Esophagus squamous epithelium (tissue), 5 donors: Measurements from ENCODE around the gene DSC3. TPM values are rescaled to one million over a fixed set of nuclear protein-coding genes. Genes with fewer than 3 reads are reported as not detected.

Experiments
- DNase-seq: peaks from one replicate; lab custom pipeline; 2025; lab: John Stamatoyannopoulos, UW
- H3K27ac ChIP-seq, 4 donors: fragments of 200-600 bp; sonication (generic); one replicate each; pipeline ENCODE4 v1.5.1; 2016 to 2019; ENCODE audit warnings: mild to moderate bottlenecking in 1 of 4
- H3K27me3 ChIP-seq, 4 donors: fragments of 200-600 bp; sonication (generic); 1 replicate in 3 of 4; 2 replicates in 1 of 4; pipeline versions ENCODE4 v1.5.1 to v1.6.0; 2017 to 2021; ENCODE audit warnings: antibody characterized with exemption in 1 of 4
- H3K36me3 ChIP-seq, 3 donors: fragments of 200-600 bp; sonication (generic); one replicate each; pipeline ENCODE4 v1.5.1; 2016 to 2019
- H3K4me1 ChIP-seq, 3 donors: fragments of 200-600 bp; sonication (generic); one replicate each; pipeline ENCODE4 v1.5.1; 2017 to 2019
- H3K4me3 ChIP-seq, 4 donors: fragments of 200-600 bp; sonication (generic); 1 replicate in 3 of 4; 2 replicates in 1 of 4; pipeline ENCODE4 v1.5.1; 2016 to 2019; ENCODE audit warnings: mild to moderate bottlenecking in 2 of 4, moderate library complexity in 1 of 4
- H3K9me3 ChIP-seq, 3 donors: fragments of 200-600 bp; sonication (generic); one replicate each; pipeline ENCODE4 v1.5.1; 2016 to 2019
- CTCF ChIP-seq, 6 experiments: fragments of 450-650 bp in 4 of 6; fragments of 200-600 bp in 2 of 6; sonication (generic) in 2 of 6; IDR thresholded peaks; one replicate each; pipeline ENCODE4 v1.5.1; 2016 to 2019; ENCODE audit warnings: antibody characterized with exemption in 6 of 6, mild to moderate bottlenecking in 4 of 6, moderate library complexity in 4 of 6
- POLR2A ChIP-seq, 4 donors: fragments of 450-650 bp; IDR thresholded peaks; one replicate each; pipeline ENCODE4 v1.6.1; 2017; ENCODE audit warnings: antibody characterized with exemption in 4 of 4, mild to moderate bottlenecking in 4 of 4, moderate library complexity in 3 of 4
- WGBS, 2 donors: methylation state at CpG; one replicate each; pipeline ENCODE4 v1.1.5; 2018; 5-methylcytosine and 5-hydroxymethylcytosine counted together
- intact Hi-C: fragments of 100-400 bp; cut with DNase I; formaldehyde crosslinking; loops from one replicate; pipeline ENCODE4 v1.15.0; 2022
- total RNA-seq, 4 donors: library from RNA; depleted of rRNA; stranded (reverse); fragments of >200 nt; gene quantifications; one replicate each; pipeline ENCODE4 v1.1.0, GENCODE V29; 2016
- donor health status: DM: yes; HTN: yes; CAD: no.

DSC3 gene
- 100 to 1,000 TPM; 210 to 311 (median 279) TPM for total RNA-seq

GRCh38 chr18:31042406-31043181, at the start of gene DSC3:
Gene DSC3 (minus strand): TSS chr18:31042742. CDS start chr18:31042660, 82 bp downstream.
- TF ChIP-seq CTCF (IDR thresholded peaks at IDR 0.05) (peak in 3 of 6 experiments; percentile 15 to 35 (median 19)), POLR2A (IDR thresholded peaks at IDR 0.05) (peak in 2 of 4 donors; percentile 79 to 87)
- Histone ChIP-seq H3K27ac (peak within 1 kb of the TSS; percentile 90 to 93 (median 92)), H3K9me3 (no peaks in the 10 kb centered on the region), H3K27me3 (peaks cover 0 to 52% (median 1%) of the 10 kb centered on the region in 4 donors), H3K4me1 (peaks cover 0 to 70% (median under 1%) of the 10 kb centered on the region in 3 donors), H3K36me3 (no peaks in the 10 kb centered on the region), H3K4me3 (peak within 1 kb of the TSS; percentile 53 to 72 (median 62))
- no peak for DNase-seq
- WGBS, 2 donors, result 1 to 5% methylated on average over 12 to 28 of the region's 73 CpGs
- intact Hi-C loops, result no loop called here

DNA sequence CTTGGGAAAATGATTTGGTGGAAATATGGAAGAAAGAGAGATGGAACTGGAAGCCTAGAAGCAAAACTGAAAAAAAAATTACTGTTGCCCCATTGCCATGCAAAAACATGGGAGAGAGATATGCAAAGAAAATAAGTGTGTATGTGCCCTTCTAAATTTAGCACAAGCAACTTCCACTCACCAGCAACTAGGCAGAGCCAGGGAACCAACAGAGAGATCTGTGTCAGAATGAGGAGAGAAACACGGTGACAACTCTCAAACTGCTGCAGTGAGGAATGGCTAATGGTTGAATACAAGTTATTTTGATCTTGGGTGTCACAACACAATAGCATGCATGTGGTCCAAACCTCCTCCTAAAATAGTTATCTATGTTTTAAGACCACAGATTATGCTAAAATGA, 48.8 kb upstream of the DSC3 start:
- H3K4me1 ChIP-seq, result peaks cover 0 to 9% (median 0%) of the 10 kb centered on the region in 3 donors
- intact Hi-C loops, result no loop called here
- H3K27ac ChIP-seq, result no peak overlapping the region
- no peak for TF ChIP-seq POLR2A (IDR thresholded peaks at IDR 0.05)
- TF ChIP-seq CTCF (IDR thresholded peaks at IDR 0.05), result no peak
- DNase-seq, result no peak
- no peaks in the 10 kb centered on the region for H3K9me3 ChIP-seq
- WGBS, 2 donors, result 79 to 86% methylated on average over 1 of the region's 1 CpG
- no peaks in the 10 kb centered on the region for H3K27me3 ChIP-seq
- no peak overlapping the region for H3K4me3 ChIP-seq
- H3K36me3 ChIP-seq, result peaks cover 0 to 66% (median 0%) of the 10 kb centered on the region in 3 donors

GRCh38 chr18:31088532-31088931, 46.0 kb upstream of the DSC3 start:
- intact Hi-C loops, result no loop called here
- no peak overlapping the region for H3K4me3 ChIP-seq
- WGBS, 2 donors, result 88 to 93% methylated on average over 3 of the region's 3 CpGs
- H3K4me1 ChIP-seq, result no peaks in the 10 kb centered on the region
- H3K36me3 ChIP-seq, result peaks cover 0 to 94% (median 0%) of the 10 kb centered on the region in 3 donors
- no peaks in the 10 kb centered on the region for H3K27me3 ChIP-seq
- no peaks in the 10 kb centered on the region for H3K9me3 ChIP-seq
- TF ChIP-seq POLR2A (IDR thresholded peaks at IDR 0.05), result no peak
- no peak for TF ChIP-seq CTCF (IDR thresholded peaks at IDR 0.05)
- no peak overlapping the region for H3K27ac ChIP-seq
- no peak for DNase-seq

GRCh38 chr18:31079973-31080372, 37.4 kb upstream of the DSC3 start:
- no peaks in the 10 kb centered on the region for H3K9me3 ChIP-seq
- H3K4me1 ChIP-seq, result peaks cover 0 to 5% (median 0%) of the 10 kb centered on the region in 3 donors
- H3K27me3 ChIP-seq, result no peaks in the 10 kb centered on the region
- H3K36me3 ChIP-seq, result peaks cover 0 to 99% (median 0%) of the 10 kb centered on the region in 3 donors
- no peak for DNase-seq
- no peak for TF ChIP-seq CTCF (IDR thresholded peaks at IDR 0.05)
- no peak for TF ChIP-seq POLR2A (IDR thresholded peaks at IDR 0.05)
- 79 to 94% methylated on average over 3 of the region's 3 CpGs for whole genome bisulfite sequencing, 2 donors
- intact Hi-C loops, result no loop called here
- H3K4me3 ChIP-seq, result no peak overlapping the region
- H3K27ac ChIP-seq, result no peak overlapping the region

- intact Hi-C loops, result no loop called here
- Histone ChIP-seq H3K9me3 (no peaks in the 10 kb centered on the region), H3K4me3 (no peak overlapping the region), H3K27ac (no peak overlapping the region), H3K27me3 (no peaks in the 10 kb centered on the region), H3K4me1 (peaks cover 0 to 5% (median 0%) of the 10 kb centered on the region in 3 donors), H3K36me3 (peaks cover 0 to 98% (median 5%) of the 10 kb centered on the region in 3 donors)
- WGBS, 2 donors, result 16 to 26% methylated on average over 1 of the region's 1 CpG
- TF ChIP-seq CTCF (IDR thresholded peaks at IDR 0.05) (no peak), POLR2A (IDR thresholded peaks at IDR 0.05) (no peak)
- no peak for DNase-seq
Measured at GRCh38 chr18:31077878-31078277, 35.3 kb upstream of the DSC3 start.
